ENCODE data around the gene INPP5A.
A peak's percentile ranks its signal among the peaks of the same experiment; 100 is the strongest.

The INPP5A gene

GRCh38 chr10:132574288-132574687, 36.7 kb downstream of the INPP5A start:
- no peak for DNase-seq (ENCODE audit: low read depth)
- TF ChIP-seq CTCF (conservative IDR thresholded peaks at IDR 0.05; ENCODE audit: low read depth, low read length), result no peak
- no peak overlapping the region for H3K4me3 ChIP-seq (ENCODE audit: low read length)

GRCh38 chr10:132574783-132575319, 37.3 kb downstream of the INPP5A start:
- TF ChIP-seq CTCF (conservative IDR thresholded peaks at IDR 0.05; ENCODE audit: low read depth, low read length), result no peak
- no peak overlapping the region for H3K4me3 ChIP-seq (ENCODE audit: low read length)
- no peak for DNase-seq (ENCODE audit: low read depth)

- DNase-seq (ENCODE audit: low read depth), result peak; percentile 60
- TF ChIP-seq CTCF (conservative IDR thresholded peaks at IDR 0.05; ENCODE audit: low read depth, low read length), result no peak
- no peak overlapping the region for H3K4me3 ChIP-seq (ENCODE audit: low read length)
Observed at GRCh38 chr10:132575320-132576201, 38.0 kb downstream of the INPP5A start.

- DNase-seq (ENCODE audit: low read depth), result no peak
- no peak for TF ChIP-seq CTCF (conservative IDR thresholded peaks at IDR 0.05; ENCODE audit: low read depth, low read length)
Observed at GRCh38 chr10:132576671-132577349, 39.2 kb downstream of the INPP5A start.

GRCh38 chr10:132577350-132578003, 39.9 kb downstream of the INPP5A start:
- DNase-seq (ENCODE audit: low read depth), result no peak
- H3K4me3 ChIP-seq (ENCODE audit: low read length), result no peak overlapping the region
- TF ChIP-seq CTCF (conservative IDR thresholded peaks at IDR 0.05; ENCODE audit: low read depth, low read length), result peak; percentile 27

More at GRCh38 chr10:132576671-132577349, 39.2 kb downstream of the INPP5A start:
- no peak overlapping the region for H3K4me3 ChIP-seq (ENCODE audit: low read length)

GRCh38 chr10:132578287-132578951, 40.8 kb downstream of the INPP5A start:
- TF ChIP-seq CTCF (conservative IDR thresholded peaks at IDR 0.05; ENCODE audit: low read depth, low read length), result no peak
- DNase-seq (ENCODE audit: low read depth), result no peak
- H3K4me3 ChIP-seq (ENCODE audit: low read length), result no peak overlapping the region
